ENCODE data around the gene RASAL2.

The RASAL2 gene

DNA sequence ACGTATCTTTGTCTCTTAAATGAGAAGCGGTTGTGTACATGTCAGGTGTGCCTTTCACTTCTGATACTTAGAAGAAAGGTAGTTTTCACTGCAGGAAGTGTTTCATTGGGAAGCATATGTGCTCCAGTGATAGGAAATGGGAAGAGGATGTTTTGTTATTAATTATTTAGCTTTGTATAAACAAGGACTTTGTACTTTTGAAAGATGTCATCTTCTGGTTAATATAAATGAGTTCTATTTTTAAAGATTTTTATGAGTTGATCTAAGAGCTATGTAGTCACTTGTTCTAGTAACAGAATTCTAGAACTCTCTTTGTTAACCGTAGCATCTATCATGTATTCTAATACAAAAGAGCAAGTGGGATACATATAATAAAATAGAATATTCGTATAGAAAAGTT lies 130.5 kb downstream of the RASAL2 start:
- Histone ChIP-seq H3K9ac (ENCODE audit: low read length) (no peak overlapping the region), H3K9me2 (replicated peaks; ENCODE audit: insufficient read depth, low read length) (no peaks in the 10 kb centered on the region), H3K79me2 (ENCODE audit: insufficient read depth, low read length) (no peaks in the 10 kb centered on the region), H2AFZ (ENCODE audit: low read depth, low read length, severe bottlenecking) (no peak overlapping the region), H3K36me3 (ENCODE audit: low read length) (no peaks in the 10 kb centered on the region), H3K4me2 (ENCODE audit: low read depth, low read length, poor library complexity, severe bottlenecking) (no peak overlapping the region), H4K20me1 (ENCODE audit: low read depth, low read length) (no peaks in the 10 kb centered on the region), H3K27me3 (ENCODE audit: low read length) (no peaks in the 10 kb centered on the region), H3K4me3 (ENCODE audit: insufficient read depth, low read length, poor library complexity, severe bottlenecking) (no peak overlapping the region), H3F3A (ENCODE audit: insufficient read depth) (no peaks in the 10 kb centered on the region), H3K27ac (ENCODE audit: low read depth, low read length) (no peak overlapping the region), H3K9me3 (ENCODE audit: insufficient read depth, low read length) (no peaks in the 10 kb centered on the region; the same call in 1 of the 2 replicates)
- no peak for TF ChIP-seq EZH2phosphoT487 (conservative IDR thresholded peaks at IDR 0.05; ENCODE audit: low read length)
- TF ChIP-seq, protein P1, sequence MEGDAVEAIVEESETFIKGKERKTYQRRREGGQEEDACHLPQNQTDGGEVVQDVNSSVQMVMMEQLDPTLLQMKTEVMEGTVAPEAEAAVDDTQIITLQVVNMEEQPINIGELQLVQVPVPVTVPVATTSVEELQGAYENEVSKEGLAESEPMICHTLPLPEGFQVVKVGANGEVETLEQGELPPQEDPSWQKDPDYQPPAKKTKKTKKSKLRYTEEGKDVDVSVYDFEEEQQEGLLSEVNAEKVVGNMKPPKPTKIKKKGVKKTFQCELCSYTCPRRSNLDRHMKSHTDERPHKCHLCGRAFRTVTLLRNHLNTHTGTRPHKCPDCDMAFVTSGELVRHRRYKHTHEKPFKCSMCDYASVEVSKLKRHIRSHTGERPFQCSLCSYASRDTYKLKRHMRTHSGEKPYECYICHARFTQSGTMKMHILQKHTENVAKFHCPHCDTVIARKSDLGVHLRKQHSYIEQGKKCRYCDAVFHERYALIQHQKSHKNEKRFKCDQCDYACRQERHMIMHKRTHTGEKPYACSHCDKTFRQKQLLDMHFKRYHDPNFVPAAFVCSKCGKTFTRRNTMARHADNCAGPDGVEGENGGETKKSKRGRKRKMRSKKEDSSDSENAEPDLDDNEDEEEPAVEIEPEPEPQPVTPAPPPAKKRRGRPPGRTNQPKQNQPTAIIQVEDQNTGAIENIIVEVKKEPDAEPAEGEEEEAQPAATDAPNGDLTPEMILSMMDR (IDR thresholded peaks at IDR 0.05; ENCODE audit: insufficient read depth, low read length, poor library complexity, severe bottlenecking), result no peak

DNA sequence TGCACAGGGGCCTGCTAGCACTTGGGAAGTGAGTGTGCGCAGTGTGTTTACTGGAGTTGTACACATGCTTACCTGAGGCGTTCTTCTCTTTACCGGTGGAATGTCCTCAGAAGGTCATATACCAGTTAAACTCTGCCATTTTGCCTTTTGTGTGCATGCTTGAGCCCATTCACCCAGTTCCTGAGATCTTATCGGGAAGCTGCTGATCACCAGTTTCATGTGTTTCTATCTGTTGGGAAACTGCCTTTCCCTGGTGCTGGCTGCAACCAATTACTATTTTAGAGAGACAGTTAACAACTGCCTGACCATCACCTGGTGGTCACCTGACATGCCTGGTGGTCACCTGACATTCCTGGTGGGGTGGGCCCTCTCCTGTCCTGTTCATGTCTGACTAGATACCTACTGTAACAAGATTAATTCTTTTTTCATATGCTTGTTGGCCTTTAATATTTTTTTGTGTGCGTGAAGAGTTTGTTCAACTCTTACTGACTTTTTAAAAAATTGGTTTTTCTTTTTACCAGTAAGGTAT lies 137.0 kb downstream of the RASAL2 start:
- TF ChIP-seq EZH2phosphoT487 (conservative IDR thresholded peaks at IDR 0.05; ENCODE audit: low read length), result no peak
- TF ChIP-seq, protein P1 (IDR thresholded peaks at IDR 0.05; ENCODE audit: insufficient read depth, low read length, poor library complexity, severe bottlenecking), result no peak
- H4K20me1 ChIP-seq (ENCODE audit: low read depth, low read length), result no peaks in the 10 kb centered on the region
- H3K4me3 ChIP-seq (ENCODE audit: insufficient read depth, low read length, poor library complexity, severe bottlenecking), result no peak overlapping the region
- H3K27ac ChIP-seq (ENCODE audit: low read depth, low read length), result no peak overlapping the region
- H3K9me2 ChIP-seq (replicated peaks; ENCODE audit: insufficient read depth, low read length), result no peaks in the 10 kb centered on the region
- no peaks in the 10 kb centered on the region for H3K36me3 ChIP-seq (ENCODE audit: low read length)
- no peak overlapping the region for H3K9ac ChIP-seq (ENCODE audit: low read length)
- no peaks in the 10 kb centered on the region for H3K9me3 ChIP-seq (ENCODE audit: insufficient read depth, low read length)
- H3K79me2 ChIP-seq (ENCODE audit: insufficient read depth, low read length), result no peaks in the 10 kb centered on the region
- no peak overlapping the region for H3K4me2 ChIP-seq (ENCODE audit: low read depth, low read length, poor library complexity, severe bottlenecking)
- H3F3A ChIP-seq (ENCODE audit: insufficient read depth), result no peaks in the 10 kb centered on the region
- no peak overlapping the region for H2AFZ ChIP-seq (ENCODE audit: low read depth, low read length, severe bottlenecking)
- H3K27me3 ChIP-seq (ENCODE audit: low read length), result no peaks in the 10 kb centered on the region

DNA sequence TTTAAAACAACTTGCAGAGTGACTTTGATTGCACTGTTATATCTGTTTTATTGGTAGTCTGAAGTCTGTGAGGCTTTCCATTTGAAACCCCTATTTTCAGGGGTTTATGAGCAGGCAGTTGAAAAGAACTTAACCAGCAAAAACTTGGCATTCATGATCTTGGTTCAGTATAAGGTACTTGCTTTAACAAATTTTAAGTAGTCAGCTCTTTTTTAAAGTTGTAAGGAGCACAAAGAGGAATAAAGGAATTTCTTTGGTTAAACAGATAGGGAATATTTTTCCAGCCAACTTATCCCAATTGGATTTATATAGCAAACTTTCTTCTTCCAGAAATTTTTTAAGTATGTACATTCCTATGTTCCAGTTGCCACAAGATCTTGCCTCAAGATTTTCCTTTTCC lies 138.2 kb downstream of the RASAL2 start:
- H2AFZ ChIP-seq (ENCODE audit: low read depth, low read length, severe bottlenecking), result no peak overlapping the region
- no peaks in the 10 kb centered on the region for H3K9me3 ChIP-seq (ENCODE audit: insufficient read depth, low read length)
- H3K27me3 ChIP-seq (ENCODE audit: low read length), result no peaks in the 10 kb centered on the region
- H3K9me2 ChIP-seq (replicated peaks; ENCODE audit: insufficient read depth, low read length), result no peaks in the 10 kb centered on the region
- H3K4me3 ChIP-seq (ENCODE audit: insufficient read depth, low read length, poor library complexity, severe bottlenecking), result no peak overlapping the region
- no peaks in the 10 kb centered on the region for H3K79me2 ChIP-seq (ENCODE audit: insufficient read depth, low read length)
- no peak overlapping the region for H3K4me2 ChIP-seq (ENCODE audit: low read depth, low read length, poor library complexity, severe bottlenecking)
- TF ChIP-seq, protein P1 (IDR thresholded peaks at IDR 0.05; ENCODE audit: insufficient read depth, low read length, poor library complexity, severe bottlenecking), result no peak
- no peak for TF ChIP-seq EZH2phosphoT487 (conservative IDR thresholded peaks at IDR 0.05; ENCODE audit: low read length)
- H3F3A ChIP-seq (ENCODE audit: insufficient read depth), result no peaks in the 10 kb centered on the region
- H3K36me3 ChIP-seq (ENCODE audit: low read length), result no peaks in the 10 kb centered on the region
- H4K20me1 ChIP-seq (ENCODE audit: low read depth, low read length), result no peaks in the 10 kb centered on the region
- no peak overlapping the region for H3K9ac ChIP-seq (ENCODE audit: low read length)
- no peak overlapping the region for H3K27ac ChIP-seq (ENCODE audit: low read depth, low read length)
